HepG2 (cell line): ENCODE results near the gene NCOA6. TPM values are rescaled to one million over a fixed set of nuclear protein-coding genes. Genes with fewer than 3 reads are reported as not detected.

Experiments used
- ATAC-seq: fragments of 200-7000 bp; cut with Tn5 transposase; 3 replicates; pipeline ENCODE4 v1.9.1; 2020; ENCODE audit warnings: mild to moderate bottlenecking, moderate library complexity
- BruUV-seq: library from RNA; stranded (reverse); fragments of 400-500 nt; replicated peaks from 2 replicates; lab custom pipeline; 2021; lab: Mats Ljungman, UMichigan
- CTCF ChIA-PET: fragments of 300-600 bp; formaldehyde crosslinking; extraction: SDS; loops from one replicate; lab custom pipeline; 2021; ENCODE audit warnings: low total read pairs, inconsistent platforms, low intra/inter-chr PET ratio; lab: Yijun Ruan, JAX
- POLR2A ChIA-PET: fragments of 350-600 bp; sonication (Branson Sonifier 250); formaldehyde crosslinking; loops from one replicate; lab custom pipeline; 2020; ENCODE audit warnings: antibody characterized with exemption, inconsistent platforms; lab: Yijun Ruan, JAX
- DNase-seq: peaks from one replicate; pipeline ENCODE4 v3.0.0-alpha.2; 2015; ENCODE audit warnings: low spot score
- FAIRE-seq: peaks from 3 replicates; lab custom pipeline; 2011; peaks lifted over from hg19 to GRCh38; lab: Jason Lieb, UNC
- H2AFZ ChIP-seq: one replicate; pipeline ENCODE4 v1.6.1; 2011; ENCODE audit warnings: low read length, inconsistent platforms
- H3K27ac ChIP-seq: fragments of 300-600 bp; 3 replicates; pipeline ENCODE4 v1.8.0; 2011; ENCODE audit warnings: mixed run types, mild to moderate bottlenecking, mixed read lengths, low read length, inconsistent platforms; ENCODE audit not compliant: insufficient read depth; ENCODE audit errors: extremely low read length
- H3K27me3 ChIP-seq, 2 experiments: fragments of 200-600 bp in 1 of 2; 2 replicates in 1 of 2; 3 replicates in 1 of 2; pipeline versions ENCODE4 v1.6.0 to v1.8.0; 2011; ENCODE audit warnings: low read length in 2 of 2, mild to moderate bottlenecking in 2 of 2, moderate library complexity in 2 of 2, inconsistent platforms in 1 of 2; ENCODE audit not compliant: insufficient read depth in 2 of 2, control insufficient read depth in 1 of 2
- H3K36me3 ChIP-seq, 2 experiments: fragments of 200-600 bp in 1 of 2; replicated peaks in 1 of 2; 2 replicates in 1 of 2; 3 replicates in 1 of 2; pipeline versions ENCODE4 v1.5.1 to v1.8.0; 2011; ENCODE audit warnings: low read length in 2 of 2, inconsistent platforms in 1 of 2; ENCODE audit not compliant: insufficient read depth in 2 of 2, control insufficient read depth in 1 of 2
- H3K4me1 ChIP-seq: 2 replicates; pipeline ENCODE4 v1.5.1; 2012; ENCODE audit warnings: low read length, inconsistent platforms; ENCODE audit not compliant: insufficient read depth
- H3K4me2 ChIP-seq: 2 replicates; pipeline ENCODE4 v1.6.0; 2011; ENCODE audit warnings: low read depth, low read length, inconsistent platforms
- H3K4me3 ChIP-seq, 3 experiments: fragments of 200-600 bp in 1 of 3; sonication (generic), shearing (Covaris generic) in 1 of 3; replicated peaks in 1 of 3; 2 replicates each; pipeline ENCODE4 v1.5.1; 2011 to 2016; ENCODE audit warnings: low read length in 3 of 3, inconsistent platforms in 2 of 3, low read depth in 2 of 3, mild to moderate bottlenecking in 2 of 3, control low read depth in 1 of 3, mixed read lengths in 1 of 3; ENCODE audit not compliant: insufficient read depth in 1 of 3
- H3K79me2 ChIP-seq: one replicate; pipeline ENCODE4 v1.6.1; 2011; ENCODE audit warnings: low read length, inconsistent platforms; ENCODE audit not compliant: insufficient read depth
- H3K9ac ChIP-seq: 2 replicates; pipeline ENCODE4 v1.6.0; 2011; ENCODE audit warnings: mild to moderate bottlenecking, low read depth, low read length, inconsistent platforms; ENCODE audit not compliant: insufficient read depth
- H3K9me3 ChIP-seq: 2 replicates; pipeline ENCODE4 v1.5.1; 2012; ENCODE audit warnings: mild to moderate bottlenecking, low read length
- H4K20me1 ChIP-seq: 2 replicates; pipeline ENCODE4 v1.6.0; 2011; ENCODE audit warnings: inconsistent platforms, mild to moderate bottlenecking, low read length, moderate library complexity; ENCODE audit not compliant: insufficient read depth
- HHEX ChIP-seq: IDR thresholded peaks from 2 replicates; pipeline ENCODE4 v1.6.1; 2016; ENCODE audit warnings: control low read depth
- ISL2 ChIP-seq: sonication (generic); formaldehyde crosslinking; IDR thresholded peaks from 2 replicates; pipeline ENCODE4 v1.5.0; 2020; ENCODE audit warnings: missing genetic modification reagents
- MAFF ChIP-seq: IDR thresholded peaks from 2 replicates; pipeline ENCODE4 v1.6.1; 2011; ENCODE audit warnings: low read depth, low read length, improper control_type of control experiment
- MAFK ChIP-seq, 2 experiments: IDR thresholded peaks in 1 of 2; conservative IDR thresholded peaks in 1 of 2; 2 replicates each; pipeline ENCODE4 v1.6.1; 2011; ENCODE audit warnings: improper control_type of control experiment in 2 of 2, low read length in 2 of 2
- MXD1 ChIP-seq: sonication (generic); formaldehyde crosslinking; IDR thresholded peaks from 2 replicates; pipeline ENCODE4 v1.4.0; 2020; ENCODE audit warnings: mild to moderate bottlenecking, missing genetic modification reagents
- RNF219 ChIP-seq: sonication (generic); formaldehyde crosslinking; IDR thresholded peaks from 2 replicates; pipeline ENCODE4 v1.5.0; 2020; ENCODE audit warnings: mild to moderate bottlenecking, missing genetic modification reagents
- SALL1 ChIP-seq: sonication (generic); formaldehyde crosslinking; IDR thresholded peaks from 2 replicates; pipeline ENCODE4 v1.8.0; 2022; ENCODE audit warnings: mild to moderate bottlenecking, missing genetic modification reagents
- THAP9 ChIP-seq: sonication (generic); formaldehyde crosslinking; IDR thresholded peaks from 2 replicates; pipeline ENCODE4; 2020; ENCODE audit warnings: missing genetic modification reagents, mild to moderate bottlenecking, borderline replicate concordance
- ZFP1 ChIP-seq: IDR thresholded peaks from 2 replicates; pipeline ENCODE4 v1.6.1; 2016
- ZNF383 ChIP-seq: sonication (generic); formaldehyde crosslinking; IDR thresholded peaks from 2 replicates; pipeline ENCODE4 v1.4.0; 2020; ENCODE audit warnings: missing genetic modification reagents, mild to moderate bottlenecking, borderline replicate concordance
- ZNF432 ChIP-seq: sonication (generic); formaldehyde crosslinking; IDR thresholded peaks from 2 replicates; pipeline ENCODE4 v1.5.0; 2020; ENCODE audit warnings: missing genetic modification reagents, mild to moderate bottlenecking, borderline replicate concordance
- ZSCAN31 ChIP-seq: sonication (generic); formaldehyde crosslinking; IDR thresholded peaks from 2 replicates; pipeline ENCODE4 v1.5.0; 2020; ENCODE audit warnings: low read depth, mild to moderate bottlenecking, missing genetic modification reagents
- ZSCAN9 ChIP-seq: IDR thresholded peaks from 2 replicates; pipeline ENCODE4 v1.6.1; 2016; ENCODE audit warnings: borderline replicate concordance
- WGBS: methylation state at CpG from one replicate; pipeline ENCODE4 v1.1.6; 2017; ENCODE audit warnings: low lambda C conversion rate; 5-methylcytosine and 5-hydroxymethylcytosine counted together
- in situ Hi-C: cut with HindIII; loops from 2 replicates; pipeline ENCODE4 v1.10.0; 2017; ENCODE audit warnings: low pct_unique_long_range_greater_than_20kb; ENCODE audit not compliant: extremely low pct_ligation_motif_present
- intact Hi-C: fragments of 100-400 bp; cut with micrococcal nuclease; formaldehyde crosslinking; loops from one replicate; pipeline ENCODE4 v1.10.0; 2022; ENCODE audit not compliant: unreplicated experiment
- polyA plus RNA-seq, 8 experiments: library from polyadenylated mRNA; depleted of rRNA in 3 of 8; stranded (reverse) in 7 of 8; unstranded in 1 of 8; fragments of >200 nt; fragmentation: Illumina TruSeq in 4 of 8; extraction: Trizol in 4 of 8; gene quantifications; 2 replicates each; pipeline versions ENCODE4 v1.2.1 to v1.2.3, GENCODE V29; 2011 to 2016; ENCODE audit warnings: low read depth in 4 of 8, missing spikeins in 1 of 8, mixed read lengths in 1 of 8; ENCODE audit not compliant: insufficient read depth in 1 of 8
- total RNA-seq, 5 experiments: library from RNA; depleted of rRNA; stranded (reverse); fragments of >200 nt; fragmentation: Illumina TruSeq; extraction: Trizol; gene quantifications; 2 replicates each; pipeline ENCODE4 v1.2.3, GENCODE V29; 2016; ENCODE audit warnings: low read depth in 1 of 5

Gene NCOA6
- total and polyA plus RNA-seq, 2 of the 13 experiments (the other 11 are each of a cell fraction or from before 2014, with no cell fraction given): 11.2 to 29.3 TPM

GRCh38 chr20:34754611-34755010 lies 70.8 kb downstream of the NCOA6 start:
- no peak overlapping the region for H3K4me2 ChIP-seq
- no peak for ATAC-seq
- ChIA-PET CTCF (interaction anchor here (1.3 kb wide), 2 partner anchors 175 to 216 kb away, joined by 3 read pairs; no protein-coding TSS in a partner anchor), POLR2A (interaction anchor here (0.9 kb wide), 1 partner anchor 77 kb away, joined by 3 read pairs; the partner anchor contains the start of gene PIGU)
- H3K4me1 ChIP-seq: peaks cover 11% of the 10 kb centered on the region; the same call in 1 of the 2 replicates
- no peaks in the 10 kb centered on the region for H3K27me3 ChIP-seq
- H3K36me3 ChIP-seq: peaks cover 36 to 73% of the 10 kb centered on the region in 2 experiments
- DNase-seq: no peak
- in situ Hi-C loops (no loop called here), intact Hi-C loops (no loop called here)
- H4K20me1 ChIP-seq: no peaks in the 10 kb centered on the region
- 91% methylated on average over 4 of the region's 4 CpGs for WGBS
- H3K4me3 ChIP-seq: no peak overlapping the region
- H3K79me2 ChIP-seq: no peaks in the 10 kb centered on the region
- FAIRE-seq: no peak
- BruUV-seq: no TSS peak
- no peak overlapping the region for H3K9ac ChIP-seq
- no peak overlapping the region for H3K27ac ChIP-seq
- no peak for TF ChIP-seq HHEX (CRISPR knock-in tag)
- TF ChIP-seq THAP9 (CRISPR knock-in tag): no peak
- no peak for TF ChIP-seq ZNF432
- TF ChIP-seq ZFP1 (CRISPR knock-in tag): no peak
- no peak for TF ChIP-seq MXD1 (CRISPR knock-in tag)
- no peak for TF ChIP-seq ISL2 (CRISPR knock-in tag)
- no peak for TF ChIP-seq ZSCAN31 (CRISPR knock-in tag)
- TF ChIP-seq SALL1: no peak
- TF ChIP-seq MAFF: 0 out of 2 replicates have a peak, but pooled peaks have one; percentile 26
- TF ChIP-seq MAFK (conservative IDR thresholded peaks at IDR 0.05 in 1 of 2, IDR thresholded peaks at IDR 0.05 in 1 of 2; ENCODE audit: low read length in 2 of 2): peak; percentile 27 to 35; a peak in 1 of 4 replicates
- TF ChIP-seq ZSCAN9: no peak
- no peak for TF ChIP-seq RNF219 (CRISPR knock-in tag)
- no peak for TF ChIP-seq ZNF383 (CRISPR knock-in tag)
- H3K9me3 ChIP-seq: no peaks in the 10 kb centered on the region
- H2AFZ ChIP-seq: no peak overlapping the region
